DOHH2 (cell line): ENCODE results near the gene SMCHD1.

Experiments used
- EZH2phosphoT487 ChIP-seq: fragments of 200-600 bp; sonication (generic); IDR thresholded peaks from 2 replicates; pipeline ENCODE4 v1.6.1; 2017; ENCODE audit warnings: borderline replicate concordance, mild to moderate bottlenecking, antibody characterized with exemption, low read length, moderate library complexity, mixed read lengths
- TF ChIP-seq, protein P1 (sequence below): fragments of 200-600 bp; sonication (generic); IDR thresholded peaks from one replicate; pipeline ENCODE4 v1.5.1; 2014; ENCODE audit warnings: antibody characterized with exemption, mild to moderate bottlenecking, low read depth, low read length; ENCODE audit not compliant: poor library complexity, severe bottlenecking

DNA sequence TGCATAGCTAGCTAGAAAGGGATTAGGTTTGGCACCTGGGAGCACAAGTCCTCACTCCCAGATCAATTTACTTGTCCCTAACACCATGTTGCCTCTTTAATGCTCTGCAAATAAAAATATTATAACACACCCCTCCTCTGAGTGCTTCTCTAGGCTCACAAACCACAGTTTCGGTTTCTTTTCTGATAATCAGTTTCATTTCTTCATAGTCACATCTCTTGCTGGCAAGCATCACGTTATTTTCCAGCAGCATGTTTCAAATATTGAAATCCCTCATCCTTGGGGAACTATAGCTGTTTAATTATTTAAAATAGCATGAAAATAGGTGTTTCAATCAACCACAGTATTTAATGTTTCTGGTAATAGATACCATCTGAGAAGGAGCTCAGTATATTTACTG, 13.9 kb upstream of the SMCHD1 start:
- TF ChIP-seq, protein P1, sequence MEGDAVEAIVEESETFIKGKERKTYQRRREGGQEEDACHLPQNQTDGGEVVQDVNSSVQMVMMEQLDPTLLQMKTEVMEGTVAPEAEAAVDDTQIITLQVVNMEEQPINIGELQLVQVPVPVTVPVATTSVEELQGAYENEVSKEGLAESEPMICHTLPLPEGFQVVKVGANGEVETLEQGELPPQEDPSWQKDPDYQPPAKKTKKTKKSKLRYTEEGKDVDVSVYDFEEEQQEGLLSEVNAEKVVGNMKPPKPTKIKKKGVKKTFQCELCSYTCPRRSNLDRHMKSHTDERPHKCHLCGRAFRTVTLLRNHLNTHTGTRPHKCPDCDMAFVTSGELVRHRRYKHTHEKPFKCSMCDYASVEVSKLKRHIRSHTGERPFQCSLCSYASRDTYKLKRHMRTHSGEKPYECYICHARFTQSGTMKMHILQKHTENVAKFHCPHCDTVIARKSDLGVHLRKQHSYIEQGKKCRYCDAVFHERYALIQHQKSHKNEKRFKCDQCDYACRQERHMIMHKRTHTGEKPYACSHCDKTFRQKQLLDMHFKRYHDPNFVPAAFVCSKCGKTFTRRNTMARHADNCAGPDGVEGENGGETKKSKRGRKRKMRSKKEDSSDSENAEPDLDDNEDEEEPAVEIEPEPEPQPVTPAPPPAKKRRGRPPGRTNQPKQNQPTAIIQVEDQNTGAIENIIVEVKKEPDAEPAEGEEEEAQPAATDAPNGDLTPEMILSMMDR = no peak
- TF ChIP-seq EZH2phosphoT487 = no peak
